HCT116 (cell line): ENCODE measurements around the gene WNK2.

Experiments
- CTCF ChIP-seq, 3 experiments: fragments of 200-600 bp in 1 of 3; sonication (generic) in 1 of 3; IDR thresholded peaks in 2 of 3; conservative IDR thresholded peaks in 1 of 3; 2 replicates each; pipeline ENCODE4 v1.5.1; 2012 to 2017; ENCODE audit warnings: low read depth in 2 of 3, low read length in 2 of 3, antibody characterized with exemption in 1 of 3, borderline replicate concordance in 1 of 3, control low read depth in 1 of 3, mild to moderate bottlenecking in 1 of 3, mixed read lengths in 1 of 3, mixed run types in 1 of 3, moderate library complexity in 1 of 3; ENCODE audit not compliant: insufficient read depth in 1 of 3
- ELF1 ChIP-seq: IDR thresholded peaks from 2 replicates; pipeline ENCODE4 v1.6.1; 2012; ENCODE audit warnings: low read depth, borderline replicate concordance
- EZH2 ChIP-seq: fragments of 200-600 bp; sonication (generic); IDR thresholded peaks from 2 replicates; pipeline ENCODE4 v1.6.1; 2017; ENCODE audit warnings: antibody characterized with exemption, mixed run types
- EZH2phosphoT487 ChIP-seq: fragments of 200-600 bp; IDR thresholded peaks from 2 replicates; pipeline ENCODE4 v1.6.1; 2018; ENCODE audit warnings: antibody characterized with exemption, borderline replicate concordance
- MAX ChIP-seq: IDR thresholded peaks from 2 replicates; pipeline ENCODE4 v1.6.1; 2012
- POLR2A ChIP-seq: IDR thresholded peaks from 2 replicates; pipeline ENCODE4 v1.7.0; 2011; ENCODE audit warnings: borderline replicate concordance; ENCODE audit not compliant: insufficient read depth, insufficient read length; ENCODE audit errors: extremely low read depth
- POLR2AphosphoS5 ChIP-seq: IDR thresholded peaks from 2 replicates; pipeline ENCODE4 v1.6.1; 2011; ENCODE audit warnings: mild to moderate bottlenecking, low read depth, low read length, moderate library complexity
- RAD21 ChIP-seq: IDR thresholded peaks from 2 replicates; pipeline ENCODE4 v1.6.1; 2012; ENCODE audit warnings: low read depth, mild to moderate bottlenecking
- TF ChIP-seq, protein P1 (sequence below): IDR thresholded peaks from 2 replicates; pipeline ENCODE4 v1.6.1; 2012; ENCODE audit warnings: low read depth

DNA sequence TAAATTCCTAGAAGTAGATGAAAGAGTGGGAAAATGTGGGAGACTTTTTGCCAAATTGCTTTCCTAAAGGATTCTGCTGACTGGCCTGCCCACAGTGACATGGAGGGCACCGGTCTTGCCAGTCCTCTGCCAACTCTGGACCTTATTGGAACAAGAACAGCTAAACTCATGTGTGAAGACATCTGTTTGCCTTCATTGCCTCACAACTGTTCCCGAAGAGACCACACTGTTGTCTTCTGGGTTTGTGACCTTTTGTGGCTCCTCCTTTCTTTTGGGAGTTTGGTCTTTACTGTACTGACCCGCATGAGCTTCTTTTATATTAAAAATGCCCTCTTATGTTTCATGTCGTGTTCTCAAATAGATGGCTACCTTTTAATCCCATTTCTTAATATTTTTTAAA is 16.1 kb upstream of the WNK2 start:
- TF ChIP-seq POLR2A, result no peak
- TF ChIP-seq CTCF (IDR thresholded peaks at IDR 0.05 in 2 of 3, conservative IDR thresholded peaks at IDR 0.05 in 1 of 3; ENCODE audit: borderline replicate concordance in 1 of 3, insufficient read depth in 1 of 3, low read depth in 2 of 3, low read length in 2 of 3), result no peak
- no peak for TF ChIP-seq ELF1
- TF ChIP-seq, protein P1, sequence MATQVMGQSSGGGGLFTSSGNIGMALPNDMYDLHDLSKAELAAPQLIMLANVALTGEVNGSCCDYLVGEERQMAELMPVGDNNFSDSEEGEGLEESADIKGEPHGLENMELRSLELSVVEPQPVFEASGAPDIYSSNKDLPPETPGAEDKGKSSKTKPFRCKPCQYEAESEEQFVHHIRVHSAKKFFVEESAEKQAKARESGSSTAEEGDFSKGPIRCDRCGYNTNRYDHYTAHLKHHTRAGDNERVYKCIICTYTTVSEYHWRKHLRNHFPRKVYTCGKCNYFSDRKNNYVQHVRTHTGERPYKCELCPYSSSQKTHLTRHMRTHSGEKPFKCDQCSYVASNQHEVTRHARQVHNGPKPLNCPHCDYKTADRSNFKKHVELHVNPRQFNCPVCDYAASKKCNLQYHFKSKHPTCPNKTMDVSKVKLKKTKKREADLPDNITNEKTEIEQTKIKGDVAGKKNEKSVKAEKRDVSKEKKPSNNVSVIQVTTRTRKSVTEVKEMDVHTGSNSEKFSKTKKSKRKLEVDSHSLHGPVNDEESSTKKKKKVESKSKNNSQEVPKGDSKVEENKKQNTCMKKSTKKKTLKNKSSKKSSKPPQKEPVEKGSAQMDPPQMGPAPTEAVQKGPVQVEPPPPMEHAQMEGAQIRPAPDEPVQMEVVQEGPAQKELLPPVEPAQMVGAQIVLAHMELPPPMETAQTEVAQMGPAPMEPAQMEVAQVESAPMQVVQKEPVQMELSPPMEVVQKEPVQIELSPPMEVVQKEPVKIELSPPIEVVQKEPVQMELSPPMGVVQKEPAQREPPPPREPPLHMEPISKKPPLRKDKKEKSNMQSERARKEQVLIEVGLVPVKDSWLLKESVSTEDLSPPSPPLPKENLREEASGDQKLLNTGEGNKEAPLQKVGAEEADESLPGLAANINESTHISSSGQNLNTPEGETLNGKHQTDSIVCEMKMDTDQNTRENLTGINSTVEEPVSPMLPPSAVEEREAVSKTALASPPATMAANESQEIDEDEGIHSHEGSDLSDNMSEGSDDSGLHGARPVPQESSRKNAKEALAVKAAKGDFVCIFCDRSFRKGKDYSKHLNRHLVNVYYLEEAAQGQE, result no peak
- TF ChIP-seq RAD21, result no peak
- no peak for TF ChIP-seq EZH2
- TF ChIP-seq EZH2phosphoT487, result no peak
- TF ChIP-seq MAX, result no peak
- TF ChIP-seq POLR2AphosphoS5, result no peak
